NCI-H526 (cell line): ENCODE data around the gene CFAP69.
"Not testable (repeated sequence)": the region's sequence is repeated elsewhere in the genome, so short reads cannot be mapped to it uniquely, and the experiment has no call there.

Experiments used
- DNase-seq, 2 experiments: peaks; one replicate each; lab custom pipeline; 2025; lab: John Stamatoyannopoulos, UW

CFAP69 gene

DNA sequence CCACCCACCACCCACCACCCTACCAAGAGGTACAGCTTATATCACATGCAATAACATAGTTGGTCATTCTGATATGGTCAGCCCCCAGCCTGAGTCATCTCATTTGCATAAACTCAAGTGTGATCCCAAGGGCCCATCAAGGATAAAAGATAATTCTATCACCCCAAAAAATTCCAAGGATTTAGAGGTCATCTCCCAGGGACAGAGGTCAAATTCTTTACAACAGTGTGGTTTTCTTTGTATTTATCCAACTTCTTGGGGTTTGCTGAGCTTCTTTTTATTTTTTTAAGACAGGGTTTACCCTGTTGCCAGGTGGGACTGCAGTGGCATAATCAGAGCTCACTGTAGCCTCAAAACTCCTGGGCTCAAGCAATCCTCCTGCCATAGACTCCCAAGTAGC is 92.1 kb downstream of the CFAP69 start:
- DNase-seq, result no peak

DNA sequence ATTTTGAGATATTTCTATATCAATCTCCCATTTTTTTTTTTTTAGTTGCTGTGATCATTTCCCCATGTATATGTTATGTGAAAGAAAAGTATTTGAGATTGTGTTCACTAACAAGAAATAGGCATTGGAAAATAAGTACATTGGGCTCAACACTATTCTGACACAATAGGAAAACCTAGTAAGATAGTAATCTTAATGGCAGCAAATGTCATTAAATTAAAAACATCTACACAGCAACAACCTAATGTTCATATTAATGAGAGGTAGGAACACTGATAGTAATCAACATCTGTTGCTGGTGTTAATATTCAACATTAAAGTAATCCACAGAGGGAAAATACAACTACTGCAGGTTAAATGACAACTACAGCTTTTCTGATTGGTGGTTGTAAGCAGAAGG is 100.0 kb downstream of the CFAP69 start:
- no peak for DNase-seq

GRCh38 chr7:90345595-90346335 is 100.8 kb downstream of the CFAP69 start:
- peak in 1 of 2 experiments; percentile 49 for DNase-seq

- peak; percentile 94 to 99 for DNase-seq
Observed at GRCh38 chr7:90346336-90347125, 101.6 kb downstream of the CFAP69 start, which contains the start of gene GTPBP10. TSS of gene GTPBP10 (plus strand) at chr7:90346716. CDS start at chr7:90346742, 26 bp downstream.

- no peak for DNase-seq
Observed at GRCh38 chr7:90347759-90348158, 102.8 kb downstream of the CFAP69 start.

GRCh38 chr7:90349305-90349704 is 104.3 kb downstream of the CFAP69 start:
- DNase-seq, result no peak

DNA sequence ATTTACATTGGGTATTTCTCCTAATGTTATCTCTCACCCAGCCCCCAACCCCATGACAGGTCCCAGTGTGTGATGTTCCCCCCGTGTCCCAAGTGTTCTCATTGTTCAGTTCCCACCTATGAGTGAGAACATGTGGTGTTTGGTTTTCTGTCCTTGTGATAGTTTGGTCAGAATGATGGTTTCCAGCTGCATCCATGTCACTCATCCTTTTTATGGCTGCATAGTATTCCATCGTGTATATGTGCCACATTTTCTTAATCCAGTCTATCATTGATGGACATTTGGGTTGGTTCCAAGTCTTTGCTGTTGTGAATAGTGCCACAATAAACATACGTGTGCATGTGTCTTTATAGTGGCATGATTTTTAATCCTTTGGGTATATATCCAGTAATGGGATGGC is 105.1 kb downstream of the CFAP69 start:
- not testable (repeated sequence) for DNase-seq

- no peak for DNase-seq
Observed at GRCh38 chr7:90351987-90352386, 107.0 kb downstream of the CFAP69 start.
